Coronary artery (tissue), 2 donors: ENCODE results near the gene DCST1.
A peak's percentile ranks its signal among the peaks of the same experiment; 100 is the strongest.

Experiments
- DNase-seq: peaks from one replicate; pipeline ENCODE4 v3.0.0-alpha.2; 2017; ENCODE audit warnings: low spot score
- H3K27ac ChIP-seq, 2 donors: fragments of 200-600 bp; sonication (generic); one replicate each; pipeline ENCODE4 v1.5.1; 2016 to 2019
- H3K4me3 ChIP-seq: fragments of 200-600 bp; sonication (generic); 2 replicates; pipeline ENCODE4 v1.5.1; 2016; ENCODE audit warnings: mild to moderate bottlenecking, moderate library complexity
- TF ChIP-seq, protein P1 (sequence below): fragments of 200-600 bp; sonication (generic); IDR thresholded peaks from one replicate; pipeline ENCODE4 v1.5.1; 2019; ENCODE audit warnings: antibody characterized with exemption

Gene DCST1

DNA sequence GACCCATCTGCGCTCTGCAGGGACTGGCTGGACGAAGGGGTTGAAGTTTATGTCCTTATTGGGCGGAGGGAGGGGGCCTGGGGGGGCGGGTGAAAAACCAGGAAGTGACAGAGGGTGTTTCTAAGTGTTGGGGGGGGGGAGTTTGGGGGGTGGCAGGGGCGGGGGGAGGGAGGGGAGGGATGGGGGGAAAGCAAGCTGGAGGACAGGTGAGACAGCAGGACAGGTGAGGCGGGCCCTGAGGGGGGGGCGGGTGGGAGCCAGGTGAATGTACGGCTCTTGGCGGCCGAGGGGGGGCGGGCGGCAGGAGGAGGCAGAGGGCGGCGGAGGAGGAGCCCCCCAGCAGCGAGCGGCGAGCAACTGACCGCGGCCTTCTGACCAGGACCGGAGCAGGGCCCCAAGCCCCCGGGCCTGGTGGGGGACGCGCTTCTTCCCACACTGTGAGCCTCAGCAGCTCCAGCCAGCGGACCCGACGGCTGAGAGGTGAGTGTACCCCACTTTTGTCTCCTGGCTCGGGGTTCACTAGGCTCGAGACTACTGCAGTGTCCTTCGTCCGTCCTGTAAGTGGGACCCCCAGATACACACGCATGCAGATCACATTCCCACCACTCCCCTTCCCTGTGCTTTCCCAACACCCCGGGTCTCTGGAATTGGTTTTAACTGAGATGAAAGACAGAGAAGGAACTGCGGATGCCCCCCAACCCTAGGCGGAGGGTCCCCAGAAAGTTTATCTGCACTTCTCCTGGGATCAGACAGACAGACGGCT, 31.0 kb upstream of the DCST1 start, which contains the start of gene ZBTB7B:
TSS of gene ZBTB7B (plus strand) at position 339 of the 763 bp plus-strand sequence. CDS start 11,859 bp downstream, outside the sequence.
- H3K4me3 ChIP-seq, result peak within 1 kb of the TSS; percentile 94
- H3K27ac ChIP-seq, result peak within 1 kb of the TSS; percentile 93 to 98
- no peak for DNase-seq
- TF ChIP-seq, protein P1, sequence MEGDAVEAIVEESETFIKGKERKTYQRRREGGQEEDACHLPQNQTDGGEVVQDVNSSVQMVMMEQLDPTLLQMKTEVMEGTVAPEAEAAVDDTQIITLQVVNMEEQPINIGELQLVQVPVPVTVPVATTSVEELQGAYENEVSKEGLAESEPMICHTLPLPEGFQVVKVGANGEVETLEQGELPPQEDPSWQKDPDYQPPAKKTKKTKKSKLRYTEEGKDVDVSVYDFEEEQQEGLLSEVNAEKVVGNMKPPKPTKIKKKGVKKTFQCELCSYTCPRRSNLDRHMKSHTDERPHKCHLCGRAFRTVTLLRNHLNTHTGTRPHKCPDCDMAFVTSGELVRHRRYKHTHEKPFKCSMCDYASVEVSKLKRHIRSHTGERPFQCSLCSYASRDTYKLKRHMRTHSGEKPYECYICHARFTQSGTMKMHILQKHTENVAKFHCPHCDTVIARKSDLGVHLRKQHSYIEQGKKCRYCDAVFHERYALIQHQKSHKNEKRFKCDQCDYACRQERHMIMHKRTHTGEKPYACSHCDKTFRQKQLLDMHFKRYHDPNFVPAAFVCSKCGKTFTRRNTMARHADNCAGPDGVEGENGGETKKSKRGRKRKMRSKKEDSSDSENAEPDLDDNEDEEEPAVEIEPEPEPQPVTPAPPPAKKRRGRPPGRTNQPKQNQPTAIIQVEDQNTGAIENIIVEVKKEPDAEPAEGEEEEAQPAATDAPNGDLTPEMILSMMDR, result no peak

DNA sequence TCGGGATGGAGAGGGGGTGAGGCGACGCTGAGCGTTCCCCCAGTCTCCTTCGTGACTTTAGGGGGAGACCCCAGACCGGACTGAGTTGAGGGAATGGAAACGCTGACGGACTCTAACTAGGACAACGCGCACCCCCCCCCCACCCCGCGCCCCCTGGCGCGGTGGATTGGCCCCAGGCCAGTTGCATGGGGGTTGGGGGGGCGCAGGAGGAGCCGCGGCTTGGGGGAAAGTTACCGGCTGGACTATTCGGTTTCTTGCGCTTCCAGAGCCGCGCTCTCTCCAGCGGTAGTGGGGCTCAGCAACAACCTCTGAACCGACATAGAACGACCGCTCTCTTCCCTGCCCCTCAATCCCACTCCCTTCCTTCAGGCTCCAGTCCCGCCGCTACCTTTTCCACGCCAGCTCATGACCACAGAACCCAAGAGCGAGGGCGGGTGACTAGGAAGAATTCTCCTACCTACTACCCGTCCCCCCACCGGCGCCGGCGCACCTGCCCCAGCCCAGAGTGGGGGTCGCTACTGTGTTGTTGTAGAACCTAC, 30.3 kb upstream of the DCST1 start:
- no peak for DNase-seq
- Histone ChIP-seq H3K27ac (peak overlapping the region; percentile 93 to 98), H3K4me3 (peak overlapping the region; percentile 94)
- TF ChIP-seq, protein P1, result no peak

DNA sequence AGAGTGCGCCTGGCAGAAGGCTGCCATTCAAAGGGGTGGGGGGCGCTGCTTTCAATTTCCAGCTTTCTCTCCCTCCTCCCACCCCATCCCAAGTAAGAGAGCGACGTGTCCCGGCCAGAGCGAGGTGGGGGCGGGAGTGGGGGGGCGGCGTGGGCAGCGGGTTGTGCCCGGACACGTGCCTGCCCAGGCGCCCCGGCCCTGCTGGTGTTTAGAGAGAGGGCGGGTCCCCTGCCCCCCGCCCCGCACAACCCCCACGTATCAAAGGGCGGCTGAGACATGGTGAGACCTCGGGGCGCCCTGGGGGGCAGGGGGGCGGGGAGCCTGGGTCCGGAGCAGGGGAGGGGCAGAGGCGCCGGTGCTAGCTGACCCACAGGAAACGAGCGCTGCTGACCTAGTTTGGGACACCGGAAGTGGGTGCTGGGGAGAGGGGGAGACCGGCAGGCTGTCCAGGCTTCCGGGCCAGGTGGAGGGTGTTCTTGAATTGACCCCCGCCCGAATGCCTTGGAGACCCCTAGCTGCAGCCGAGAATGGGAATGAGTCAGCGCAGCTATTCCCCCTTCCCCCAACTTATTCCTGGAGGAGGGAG, 29.8 kb upstream of the DCST1 start:
- DNase-seq, result peak; percentile 88
- Histone ChIP-seq H3K27ac (peak overlapping the region; percentile 93 to 98), H3K4me3 (peak overlapping the region; percentile 94)
- TF ChIP-seq, protein P1, result no peak

DNA sequence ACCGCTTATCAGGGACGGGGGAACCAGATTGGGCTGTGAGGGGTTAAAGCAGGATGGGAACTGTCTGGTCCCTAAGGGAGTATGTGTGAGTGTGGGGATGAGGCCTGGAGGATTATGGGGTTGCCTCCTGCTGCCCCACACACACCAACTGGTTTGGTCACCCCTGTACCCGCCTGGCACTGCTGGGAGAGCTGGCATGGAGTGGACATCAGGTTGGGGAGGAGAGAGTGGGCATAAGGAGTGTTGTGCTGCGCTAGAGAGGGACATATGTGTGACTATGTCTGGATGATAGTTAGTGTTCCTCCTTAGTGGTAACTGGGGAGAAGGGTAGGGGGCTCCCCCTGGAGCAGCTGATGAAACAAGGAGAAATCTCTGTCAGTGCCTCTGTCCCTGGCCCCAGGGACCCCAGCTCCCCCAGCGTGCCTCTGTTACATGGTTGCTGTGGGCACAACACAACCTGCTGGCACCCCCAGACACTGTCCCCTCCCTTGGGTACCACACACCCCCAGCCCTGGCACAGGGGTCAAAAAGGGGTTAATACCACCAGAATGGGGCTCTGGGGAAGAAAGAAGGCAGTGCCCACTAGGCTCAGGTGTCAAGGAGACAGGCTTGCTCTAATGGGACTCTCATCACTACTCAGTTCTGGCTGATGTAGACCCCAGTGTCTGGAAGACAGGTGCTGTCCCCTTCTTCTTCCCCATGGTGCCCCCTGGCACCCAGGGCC, 29.1 kb upstream of the DCST1 start:
- DNase-seq, result no peak
- peak overlapping the region; percentile 94 for H3K4me3 ChIP-seq
- TF ChIP-seq, protein P1, result no peak
- peak overlapping the region; percentile 93 to 98 for H3K27ac ChIP-seq

DNA sequence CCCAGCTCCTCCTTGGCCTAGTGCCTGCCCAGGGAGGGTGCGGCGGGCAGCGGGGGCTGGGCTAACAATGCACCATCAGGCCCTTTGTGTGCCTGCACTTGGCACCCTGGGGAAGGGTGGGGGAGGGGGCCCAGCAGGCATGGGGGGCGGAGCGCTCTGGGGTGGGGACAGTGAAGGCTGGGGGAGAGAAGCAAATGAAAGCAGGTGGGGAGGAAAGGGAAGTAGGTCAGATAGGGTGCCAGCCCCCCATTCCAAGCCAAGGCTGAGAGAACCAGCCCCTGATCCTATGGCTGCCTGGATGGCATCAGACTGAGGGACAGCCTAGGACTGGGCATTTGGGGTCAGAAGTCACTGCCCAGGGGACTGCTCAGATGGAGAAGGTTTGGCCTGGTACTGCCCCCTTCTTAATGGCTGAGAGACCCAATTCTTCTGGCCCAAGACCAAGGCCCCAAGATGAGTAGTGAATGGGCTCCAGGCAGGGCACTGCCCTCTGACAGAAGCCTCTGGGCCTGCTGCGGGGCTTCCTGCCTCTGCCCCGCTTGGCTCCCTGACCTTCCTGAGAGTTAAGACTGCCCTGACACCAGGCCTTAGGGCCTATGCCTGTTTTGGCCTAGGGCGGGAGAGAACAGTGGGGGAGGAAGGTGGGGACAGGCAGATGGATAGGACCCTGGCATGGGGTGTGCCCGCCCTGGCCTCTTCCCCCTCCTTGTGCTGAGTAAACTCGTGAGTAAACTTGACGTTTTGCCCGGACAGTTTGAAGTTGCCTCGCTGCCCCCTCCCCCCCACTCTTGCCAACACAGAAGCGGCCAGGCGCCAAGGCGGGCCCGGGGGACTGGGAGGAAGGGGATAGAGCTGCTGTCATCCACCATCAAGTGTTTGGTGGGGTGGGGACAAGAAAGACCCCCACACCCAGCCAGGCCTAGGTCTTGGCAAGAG, 28.3 kb upstream of the DCST1 start:
- H3K4me3 ChIP-seq, result peak overlapping the region; percentile 94
- TF ChIP-seq, protein P1, result no peak
- H3K27ac ChIP-seq, result peak overlapping the region; percentile 93 to 98
- peak; percentile 82 for DNase-seq

DNA sequence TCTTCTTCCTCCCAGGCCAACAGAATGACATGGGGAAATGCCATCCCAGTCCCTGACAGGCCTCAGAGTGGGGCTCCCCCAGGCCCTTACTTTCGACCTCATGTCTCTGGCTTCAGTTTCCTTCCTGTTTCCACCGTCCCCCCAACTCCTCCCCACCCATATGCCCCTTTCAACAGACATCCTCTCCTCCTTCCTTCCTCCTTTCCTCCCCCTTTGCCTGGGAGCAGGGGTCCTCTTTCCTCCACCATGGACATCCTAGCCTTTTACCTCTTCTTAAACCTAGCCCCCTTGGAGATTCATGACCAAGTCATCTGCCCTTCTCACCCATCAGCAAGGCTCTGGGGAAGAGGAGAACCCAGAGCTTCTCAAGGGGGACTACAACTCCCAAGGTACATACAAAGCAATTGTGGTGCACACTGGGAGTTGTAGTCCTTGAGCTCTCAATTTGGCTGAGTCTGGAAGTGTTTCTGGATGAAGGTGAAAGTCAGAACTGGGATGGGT, 27.0 kb upstream of the DCST1 start:
- no peak for DNase-seq
- H3K4me3 ChIP-seq, result no peak overlapping the region
- peak overlapping the region; percentile 93 to 98 for H3K27ac ChIP-seq
- TF ChIP-seq, protein P1, result no peak
